ENCODE results near the gene LSG1.

LSG1 gene

DNA sequence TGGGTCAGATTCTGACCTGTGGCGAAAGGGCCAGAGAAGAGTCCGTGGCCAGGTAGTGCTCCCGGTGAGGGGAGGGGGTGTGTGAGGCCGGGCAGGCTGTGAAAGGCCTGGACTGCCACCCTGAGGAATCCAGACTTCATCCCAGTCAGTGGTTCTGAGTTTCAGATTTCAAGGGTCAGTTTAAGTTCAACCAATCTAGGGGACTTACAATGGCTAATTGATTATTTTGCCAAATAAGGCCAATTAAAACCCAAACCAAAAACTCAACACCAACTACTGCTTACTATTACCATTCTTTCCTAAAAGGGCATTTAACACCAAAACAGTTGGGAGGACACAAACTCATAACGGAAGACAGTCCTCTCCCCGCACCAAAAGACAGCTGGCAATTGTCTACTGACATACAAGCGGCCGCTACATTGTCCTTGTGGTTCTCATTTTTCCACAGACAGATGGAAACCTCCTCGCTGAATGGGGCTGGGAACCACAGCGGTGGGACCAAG is 69.3 kb downstream of the LSG1 start:
- no peak for DNase-seq (ENCODE audit: low read depth)
- no peak overlapping the region for H3K4me3 ChIP-seq (ENCODE audit: low read length)

DNA sequence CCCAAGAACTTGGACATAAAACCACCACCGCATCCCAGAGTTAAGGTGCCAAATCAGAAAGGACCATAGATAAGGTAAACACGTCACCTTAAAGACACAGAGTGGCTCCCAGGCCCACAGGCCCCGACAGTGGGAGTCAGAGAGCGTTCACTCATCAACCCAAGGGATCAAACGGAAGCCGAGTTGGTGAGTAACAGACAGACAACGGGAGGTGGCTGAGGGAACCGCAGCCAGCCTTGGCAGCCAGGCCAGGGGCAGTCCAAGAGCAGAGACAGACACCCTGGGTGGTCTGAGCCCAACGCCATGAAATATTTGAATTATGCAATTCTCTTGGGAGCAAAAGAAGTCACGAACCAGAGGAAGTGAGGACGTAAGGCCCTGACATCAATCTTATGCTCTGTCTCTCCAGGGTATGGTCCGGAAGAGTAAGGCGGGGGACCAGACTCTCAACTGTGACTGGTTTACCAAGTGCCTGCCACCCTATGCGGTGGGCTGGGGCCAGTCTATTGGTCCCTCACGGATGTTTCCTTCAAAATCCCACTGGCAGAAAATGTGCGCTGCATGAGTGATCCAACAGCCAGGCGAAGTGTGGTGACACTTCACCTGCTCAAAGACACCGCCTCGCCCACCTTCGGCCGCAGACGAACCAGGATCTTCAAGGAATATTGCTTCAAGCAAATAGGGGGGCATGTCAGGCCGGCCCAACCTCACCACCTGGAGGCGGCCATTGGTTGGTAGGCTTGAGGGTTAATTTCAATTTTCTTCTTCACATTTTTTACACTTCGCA is 73.0 kb downstream of the LSG1 start:
- TF ChIP-seq, protein P1, sequence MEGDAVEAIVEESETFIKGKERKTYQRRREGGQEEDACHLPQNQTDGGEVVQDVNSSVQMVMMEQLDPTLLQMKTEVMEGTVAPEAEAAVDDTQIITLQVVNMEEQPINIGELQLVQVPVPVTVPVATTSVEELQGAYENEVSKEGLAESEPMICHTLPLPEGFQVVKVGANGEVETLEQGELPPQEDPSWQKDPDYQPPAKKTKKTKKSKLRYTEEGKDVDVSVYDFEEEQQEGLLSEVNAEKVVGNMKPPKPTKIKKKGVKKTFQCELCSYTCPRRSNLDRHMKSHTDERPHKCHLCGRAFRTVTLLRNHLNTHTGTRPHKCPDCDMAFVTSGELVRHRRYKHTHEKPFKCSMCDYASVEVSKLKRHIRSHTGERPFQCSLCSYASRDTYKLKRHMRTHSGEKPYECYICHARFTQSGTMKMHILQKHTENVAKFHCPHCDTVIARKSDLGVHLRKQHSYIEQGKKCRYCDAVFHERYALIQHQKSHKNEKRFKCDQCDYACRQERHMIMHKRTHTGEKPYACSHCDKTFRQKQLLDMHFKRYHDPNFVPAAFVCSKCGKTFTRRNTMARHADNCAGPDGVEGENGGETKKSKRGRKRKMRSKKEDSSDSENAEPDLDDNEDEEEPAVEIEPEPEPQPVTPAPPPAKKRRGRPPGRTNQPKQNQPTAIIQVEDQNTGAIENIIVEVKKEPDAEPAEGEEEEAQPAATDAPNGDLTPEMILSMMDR (conservative IDR thresholded peaks at IDR 0.05; ENCODE audit: low read length): no peak
- H3K4me3 ChIP-seq (ENCODE audit: low read length): no peak overlapping the region
- peak; percentile 91 for DNase-seq (ENCODE audit: low read depth)

More for the DNA sequence above, 69.3 kb downstream of the LSG1 start:
- TF ChIP-seq, protein P1 (conservative IDR thresholded peaks at IDR 0.05; ENCODE audit: low read length): no peak

DNA sequence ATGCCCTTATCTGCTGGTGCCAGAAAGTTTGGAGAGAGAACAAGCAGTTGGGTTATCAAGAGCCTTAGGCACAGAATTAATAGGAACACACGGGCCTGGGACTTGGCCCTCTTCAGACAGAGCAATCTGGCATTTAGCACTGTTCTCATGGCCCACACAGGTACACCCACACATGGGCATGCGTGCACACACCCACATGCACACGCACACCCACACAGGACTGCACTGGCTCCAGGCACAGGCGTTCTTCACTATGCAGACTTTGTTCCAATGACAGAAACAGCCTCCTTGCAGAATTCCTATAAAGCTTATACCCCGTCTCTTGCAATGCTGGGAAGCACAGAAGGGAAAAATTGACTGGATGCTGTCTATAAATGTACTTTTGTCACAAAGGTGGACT is 75.1 kb downstream of the LSG1 start:
- TF ChIP-seq, protein P1 (conservative IDR thresholded peaks at IDR 0.05; ENCODE audit: low read length): no peak
- no peak for DNase-seq (ENCODE audit: low read depth)
- no peak overlapping the region for H3K4me3 ChIP-seq (ENCODE audit: low read length)

DNA sequence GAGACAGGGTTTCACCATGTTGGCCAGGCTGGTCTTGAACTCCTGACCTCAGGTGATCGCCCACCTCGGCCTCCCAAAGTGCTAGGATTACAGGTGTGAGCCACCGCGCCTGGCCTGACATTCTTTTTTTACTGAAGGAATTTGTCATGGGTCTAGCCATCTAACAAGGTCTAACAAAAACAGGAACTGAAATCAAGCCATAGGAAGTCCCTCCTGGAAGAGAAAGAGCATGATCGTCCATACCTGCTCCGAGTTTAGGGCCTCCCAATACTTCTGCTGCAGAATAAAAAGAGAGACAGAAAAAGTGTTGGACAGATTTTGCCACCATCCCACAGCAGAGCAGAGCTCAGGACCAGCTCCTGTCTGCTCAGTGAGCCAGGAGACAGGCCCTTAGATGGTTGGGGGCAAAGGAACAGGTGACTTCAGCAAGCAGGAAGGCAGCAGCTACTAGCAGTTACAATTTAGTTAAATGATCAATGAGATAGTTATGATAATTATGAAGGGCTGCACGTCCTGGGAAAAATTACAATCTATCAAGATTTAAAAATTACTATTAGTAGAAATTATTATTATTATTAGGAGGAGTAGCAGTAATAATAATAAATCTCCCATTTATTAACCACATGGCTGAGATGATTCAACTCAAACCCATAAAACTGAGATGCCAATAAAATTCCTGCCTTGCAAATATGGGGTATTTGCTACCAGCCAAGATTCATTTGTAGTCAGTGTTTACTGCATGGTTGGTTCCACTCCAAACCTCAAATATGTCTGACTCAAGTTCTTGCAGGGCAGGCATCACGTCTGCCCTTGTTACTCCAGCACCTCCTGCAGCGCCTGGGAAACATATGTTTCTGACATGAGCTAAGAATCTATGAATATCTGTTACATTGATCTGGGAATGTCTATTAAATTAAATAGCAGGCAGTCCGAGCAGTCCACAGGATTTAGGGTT is 78.9 kb downstream of the LSG1 start:
- DNase-seq (ENCODE audit: low read depth): peak; percentile 100
- no peak overlapping the region for H3K4me3 ChIP-seq (ENCODE audit: low read length)
- TF ChIP-seq, protein P1 (conservative IDR thresholded peaks at IDR 0.05; ENCODE audit: low read length): peak; percentile 17; the same call in 1 of the 2 replicates

Measured in AG10803 (cell line).